GM18861 (cell line): Measurements from ENCODE around the gene C16orf89.
"Not testable (repeated sequence)": the region's sequence is repeated elsewhere in the genome, so short reads cannot be mapped to it uniquely, and the experiment has no call there.

Experiments used
- ATAC-seq: cut with Tn5 transposase; IDR thresholded peaks from one replicate; pipeline ENCODE4 v1.9.1; 2021; ENCODE audit not compliant: unreplicated experiment

Gene C16orf89

DNA sequence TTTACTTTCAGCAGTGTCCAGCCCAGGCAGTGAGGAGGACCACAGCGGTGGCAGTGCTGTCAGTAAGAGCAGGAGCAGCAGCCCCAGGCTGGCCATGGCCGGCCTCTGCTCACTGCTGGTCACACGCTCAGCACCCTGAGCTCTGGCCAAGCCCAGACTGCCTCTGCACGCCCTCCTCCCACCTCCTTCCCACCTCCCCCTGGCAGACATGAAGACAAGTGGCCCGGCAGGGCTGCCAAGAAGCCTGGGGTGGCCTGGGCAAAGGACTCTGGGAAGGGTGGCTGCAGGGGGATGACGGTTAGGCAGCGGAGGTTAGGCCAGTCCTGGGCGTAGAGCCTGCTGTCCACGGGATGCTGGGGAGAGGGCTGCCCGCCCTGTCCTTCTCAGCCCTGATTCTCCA is at the start of gene C16orf89:
Gene C16orf89 (minus strand): TSS at position 144 of the 400 bp plus-strand sequence. CDS start 48 bp downstream, at position 96.
- ATAC-seq, result no peak

DNA sequence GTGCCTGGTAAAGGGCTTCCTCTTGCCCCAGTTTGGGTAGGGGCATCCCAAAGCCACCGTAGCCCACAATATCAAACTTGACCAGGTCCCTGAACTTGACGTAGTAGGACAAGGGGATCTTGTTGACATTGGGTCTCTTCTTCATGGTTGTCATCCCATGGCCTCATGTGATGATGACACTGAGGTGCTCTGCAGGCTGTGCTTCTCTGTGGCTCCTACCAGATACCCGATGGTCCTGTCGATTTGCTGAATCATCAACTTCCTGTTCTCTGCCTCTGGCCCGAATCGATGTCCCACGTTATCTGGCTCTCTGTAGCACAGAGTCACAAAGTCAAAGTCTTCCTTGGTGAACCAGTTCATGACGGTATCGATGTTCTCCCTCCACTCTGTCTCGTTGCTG is 45.2 kb upstream of the C16orf89 start:
- not testable (repeated sequence) for ATAC-seq

- ATAC-seq, result no peak
Observed at GRCh38 chr16:5108505-5109158, 42.9 kb upstream of the C16orf89 start.

DNA sequence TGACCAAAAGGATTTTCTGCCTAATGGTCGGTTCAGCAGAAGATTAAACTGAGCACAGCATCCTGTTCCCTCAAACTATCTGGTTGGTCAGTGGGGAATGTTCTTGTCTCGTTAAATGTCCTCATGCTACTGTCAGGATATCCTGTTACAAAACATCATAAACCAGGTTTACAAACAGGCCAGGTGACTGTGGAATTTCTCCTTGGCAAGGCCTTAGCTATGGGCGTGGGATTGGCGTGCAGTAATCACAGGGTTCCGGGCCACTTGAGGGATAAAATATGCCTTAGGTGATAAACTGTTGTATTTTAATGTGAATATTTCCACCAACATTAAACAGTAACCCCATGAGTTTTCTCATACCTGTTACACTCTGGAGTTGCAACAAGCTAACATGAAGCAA is 39.3 kb upstream of the C16orf89 start:
- ATAC-seq, result not testable (repeated sequence)

DNA sequence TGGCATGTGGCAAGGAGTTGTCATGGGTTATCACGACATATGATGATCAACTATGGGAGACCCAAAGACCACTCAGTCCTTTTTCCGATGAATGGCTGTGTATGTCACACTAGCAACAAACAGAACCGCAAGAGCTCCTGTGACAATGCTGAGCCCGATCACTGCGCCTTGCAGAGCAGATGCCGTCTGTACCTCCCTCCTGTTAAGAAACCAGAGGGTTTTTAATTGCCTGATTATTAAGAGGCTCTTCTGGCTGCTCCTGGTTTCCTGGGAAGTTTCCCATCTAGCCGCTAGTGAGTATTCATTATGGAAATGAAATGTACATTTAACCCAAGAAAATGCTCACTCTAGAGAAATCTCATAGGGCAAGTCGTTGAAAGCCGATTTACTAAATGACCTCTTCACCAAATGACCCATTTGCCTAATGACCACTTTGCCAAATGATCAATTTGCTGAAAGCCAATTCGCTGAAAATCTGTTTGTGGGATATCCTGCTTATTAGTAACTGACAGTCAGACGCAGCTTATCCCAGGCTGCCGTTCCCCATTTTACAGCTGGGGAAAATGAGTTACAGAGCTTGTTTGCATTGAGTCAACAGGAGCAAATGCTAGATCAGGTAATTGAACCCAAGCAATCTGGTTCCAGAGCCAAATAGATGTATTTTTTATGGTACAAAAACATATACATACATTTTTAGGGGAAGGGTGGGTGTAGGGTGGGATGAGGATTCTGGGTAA is 37.7 kb upstream of the C16orf89 start:
- not testable (repeated sequence) for ATAC-seq

DNA sequence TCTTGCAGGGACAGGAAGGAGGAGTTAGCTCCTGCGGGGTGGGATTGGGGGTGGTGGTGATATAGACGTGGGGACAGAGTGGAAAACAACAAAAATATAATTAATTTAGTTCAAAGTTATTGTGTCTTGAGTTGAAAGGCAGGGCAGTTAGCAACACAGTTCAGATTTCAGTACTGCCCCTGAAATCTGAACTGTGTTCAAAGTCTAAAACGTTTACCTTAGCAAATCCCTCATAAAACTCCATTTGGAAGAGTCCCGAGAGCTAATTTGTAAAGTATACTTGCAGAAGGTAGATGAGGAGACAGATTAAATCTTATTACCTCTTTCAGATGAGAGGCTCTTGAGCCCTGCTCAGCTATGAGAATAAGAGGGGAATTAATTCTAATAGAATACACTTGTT is 33.4 kb upstream of the C16orf89 start:
- not testable (repeated sequence) for ATAC-seq

- not testable (repeated sequence) for ATAC-seq
Observed at GRCh38 chr16:5098221-5099159, 32.7 kb upstream of the C16orf89 start.

- peak; percentile 62 for ATAC-seq
Observed at GRCh38 chr16:5097470-5098220, 31.9 kb upstream of the C16orf89 start, which contains the start of gene EEF2KMT. EEF2KMT (minus strand) TSS chr16:5097795; CDS start chr16:5097739, 56 bp downstream.

DNA sequence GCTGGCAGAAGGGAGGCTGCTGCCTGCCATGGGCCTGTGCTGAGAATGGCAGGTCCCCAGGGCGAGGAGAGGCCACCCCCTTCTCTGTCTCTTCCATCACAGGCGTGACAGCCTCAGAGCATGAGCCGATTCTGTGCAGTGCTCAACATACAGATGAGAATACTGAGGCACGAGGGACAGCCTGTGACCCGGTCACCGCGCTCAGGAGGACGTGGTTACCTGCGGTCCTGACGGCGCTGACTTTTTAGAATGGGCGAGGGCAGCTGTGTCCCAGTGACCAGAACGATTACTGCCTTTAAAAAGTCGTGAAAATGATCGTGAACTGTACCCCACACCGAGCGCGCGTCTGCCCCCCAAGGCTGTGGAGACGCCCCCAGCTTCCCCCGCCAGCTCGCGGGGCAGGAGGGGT is 31.3 kb upstream of the C16orf89 start:
- not testable (repeated sequence) for ATAC-seq

GRCh38 chr16:5096437-5097060 is 30.8 kb upstream of the C16orf89 start:
- not testable (repeated sequence) for ATAC-seq

DNA sequence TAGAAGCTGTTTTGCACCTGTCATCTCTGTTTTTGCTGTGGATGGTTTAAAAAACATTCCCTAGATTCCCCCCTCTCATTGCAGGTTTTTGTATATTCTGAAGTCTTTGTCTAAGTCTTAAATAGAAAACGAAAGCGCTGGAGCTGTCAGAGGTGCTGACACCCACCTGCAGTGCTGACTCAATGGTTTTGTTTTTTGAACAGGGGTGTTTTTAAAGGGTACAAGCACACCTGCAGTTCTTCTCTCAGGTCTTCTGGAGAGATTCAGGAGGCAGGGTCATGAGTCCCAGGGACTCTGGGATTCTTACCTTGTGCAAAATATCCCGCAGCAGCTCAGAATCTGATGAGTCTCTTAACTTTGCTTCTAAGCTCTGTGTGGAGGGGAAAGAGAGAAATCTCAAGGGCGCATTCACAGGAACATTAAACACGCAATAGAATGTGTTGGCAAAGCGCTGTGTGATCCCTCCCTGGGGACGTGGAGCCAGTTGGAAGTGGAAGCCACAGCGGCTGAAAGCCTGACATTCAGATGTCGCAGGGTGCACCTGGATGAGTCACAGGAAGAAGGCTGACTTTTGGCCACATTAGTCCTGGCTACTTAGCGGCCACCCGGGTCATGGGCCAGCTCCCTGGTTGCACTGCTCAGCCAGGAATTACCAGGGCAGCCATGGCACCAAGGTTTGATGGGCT is 29.5 kb upstream of the C16orf89 start:
- ATAC-seq, result not testable (repeated sequence)

DNA sequence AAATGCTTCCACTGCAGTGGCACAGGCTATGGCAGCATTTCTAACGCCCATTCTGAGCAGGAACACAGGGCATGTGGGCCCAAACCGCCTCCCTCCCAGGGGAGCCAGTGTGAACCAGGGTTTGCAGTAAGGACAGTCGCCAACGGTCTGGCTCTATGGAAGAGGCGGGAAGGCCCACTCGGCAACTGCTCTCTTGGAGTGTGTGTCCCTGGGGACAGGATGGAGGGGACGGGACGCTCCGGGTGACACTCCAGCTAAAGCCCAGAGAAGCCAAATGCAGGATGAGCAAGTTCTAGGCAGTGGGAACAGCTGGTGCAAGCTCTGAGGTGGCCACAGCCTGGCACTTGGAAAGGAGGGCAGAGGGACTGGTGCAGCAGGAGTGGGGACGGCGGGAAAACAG is 28.0 kb upstream of the C16orf89 start:
- ATAC-seq, result not testable (repeated sequence)

DNA sequence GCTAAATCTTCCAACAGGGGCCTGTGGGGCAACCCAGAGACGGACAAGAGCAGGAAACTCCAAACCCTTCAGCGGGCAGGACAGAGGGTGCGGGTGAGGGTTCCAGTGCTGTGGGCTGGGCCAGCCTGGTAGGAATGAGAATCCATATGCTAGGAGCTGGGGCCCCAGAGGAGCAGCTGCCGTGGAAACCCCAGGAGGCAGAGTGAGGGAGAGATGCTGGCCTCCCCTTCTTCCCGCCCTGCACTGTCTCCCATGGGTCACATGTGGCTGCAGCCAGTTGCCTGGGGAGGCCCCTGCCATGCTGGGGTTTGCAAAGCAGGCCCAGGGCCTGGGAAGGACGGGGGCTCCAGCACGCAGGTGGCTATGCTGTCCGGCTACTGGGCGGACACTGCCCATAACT is 27.3 kb upstream of the C16orf89 start:
- not testable (repeated sequence) for ATAC-seq

GRCh38 chr16:5090592-5090991 is 24.8 kb upstream of the C16orf89 start:
- not testable (repeated sequence) for ATAC-seq

- ATAC-seq, result not testable (repeated sequence)
Observed at GRCh38 chr16:5089911-5090555, 24.3 kb upstream of the C16orf89 start.

DNA sequence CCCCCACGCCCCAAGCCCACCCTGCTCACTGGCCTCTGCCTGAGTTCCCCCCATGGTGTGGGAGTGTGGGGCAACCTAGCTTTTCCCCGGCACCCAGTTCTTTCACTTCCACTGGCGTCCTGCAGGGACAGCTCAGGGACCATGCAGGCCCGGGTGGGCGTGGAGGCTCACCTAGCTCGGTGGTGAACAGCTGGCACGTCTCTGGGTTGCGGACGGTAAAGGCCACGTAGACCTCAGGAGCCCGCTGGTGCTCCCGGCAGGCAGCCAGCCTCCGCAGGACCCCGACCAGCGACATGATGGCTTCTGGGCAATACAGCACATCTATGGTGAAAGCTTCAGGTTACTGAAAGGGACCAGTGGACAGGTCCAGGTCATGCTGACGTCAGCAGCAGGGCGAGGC is 23.2 kb upstream of the C16orf89 start:
- ATAC-seq, result not testable (repeated sequence)

- ATAC-seq, result not testable (repeated sequence)
Observed at GRCh38 chr16:5088086-5088790, 22.5 kb upstream of the C16orf89 start.

DNA sequence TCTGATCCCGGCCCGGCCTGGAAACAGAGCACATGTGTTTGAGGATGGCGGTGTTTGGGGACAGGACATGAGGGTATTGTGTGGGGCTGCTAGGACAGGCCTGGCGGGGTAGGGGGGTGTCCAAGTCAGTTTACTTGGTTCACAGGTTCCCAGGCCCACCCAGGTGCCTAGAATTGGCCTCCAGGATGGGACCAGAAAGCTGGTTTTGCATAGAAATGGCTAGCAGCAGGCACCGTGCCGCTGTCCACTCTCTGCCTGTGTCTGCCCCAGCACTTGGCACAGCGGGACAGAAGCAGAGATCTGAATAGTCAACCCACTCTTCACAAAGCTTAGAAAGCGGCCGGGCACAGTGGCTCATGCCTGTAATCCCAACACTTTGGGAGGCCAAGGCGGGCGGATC is 20.0 kb upstream of the C16orf89 start:
- not testable (repeated sequence) for ATAC-seq
